ENCODE results near the gene PJA1.

The PJA1 gene

DNA sequence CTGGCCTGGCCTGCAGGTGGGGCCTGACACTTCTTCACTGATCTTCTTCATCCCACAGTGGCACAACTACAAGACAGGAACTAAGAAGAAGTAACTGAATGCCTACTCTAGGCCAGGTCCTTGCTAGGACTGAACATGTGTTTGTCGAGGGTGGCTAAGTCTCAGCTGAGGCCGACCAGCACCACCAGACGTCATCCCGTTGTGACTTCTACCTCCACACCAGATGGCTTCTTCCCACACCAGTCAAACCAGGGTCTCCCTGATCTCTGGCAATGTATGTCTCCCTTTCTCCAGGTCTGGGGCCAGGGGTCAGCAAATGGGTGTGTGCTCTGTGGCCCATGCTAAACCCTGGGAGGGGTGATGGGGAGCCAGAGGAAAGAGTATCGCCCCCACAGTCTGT lies 40.2 kb downstream of the PJA1 start:
- DNase-seq (ENCODE audit: low spot score) = no peak
- no peak for TF ChIP-seq CTCF (IDR thresholded peaks at IDR 0.05; ENCODE audit: extremely low read depth, missing control alignments)

- no peak for DNase-seq (ENCODE audit: low spot score)
- TF ChIP-seq CTCF (IDR thresholded peaks at IDR 0.05; ENCODE audit: extremely low read depth, missing control alignments) = no peak
These were observed 41.1 kb downstream of the PJA1 start for GRCh38 chrX:69124108-69124507.

DNA sequence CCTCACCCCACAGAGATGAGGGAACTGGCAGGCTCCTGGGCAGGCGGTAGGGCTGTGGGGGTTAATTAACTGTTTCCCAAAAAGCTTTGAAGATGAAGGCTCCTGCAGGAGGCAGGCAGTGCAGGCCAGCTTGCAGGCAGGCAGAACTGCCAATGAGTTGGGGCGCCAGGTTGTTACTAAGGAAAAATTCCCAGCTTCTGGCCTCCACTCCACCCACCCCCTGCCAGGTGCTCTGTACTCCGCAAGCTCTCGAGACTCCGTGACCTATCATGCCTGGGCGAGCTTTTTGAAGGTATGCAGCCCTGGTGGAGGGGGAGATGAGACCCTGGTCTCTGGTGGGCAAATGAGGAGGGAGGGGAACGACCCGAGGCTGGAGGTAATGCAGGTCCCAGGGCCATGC lies 41.8 kb downstream of the PJA1 start:
- TF ChIP-seq CTCF (IDR thresholded peaks at IDR 0.05; ENCODE audit: extremely low read depth, missing control alignments) = no peak
- no peak for DNase-seq (ENCODE audit: low spot score)

DNA sequence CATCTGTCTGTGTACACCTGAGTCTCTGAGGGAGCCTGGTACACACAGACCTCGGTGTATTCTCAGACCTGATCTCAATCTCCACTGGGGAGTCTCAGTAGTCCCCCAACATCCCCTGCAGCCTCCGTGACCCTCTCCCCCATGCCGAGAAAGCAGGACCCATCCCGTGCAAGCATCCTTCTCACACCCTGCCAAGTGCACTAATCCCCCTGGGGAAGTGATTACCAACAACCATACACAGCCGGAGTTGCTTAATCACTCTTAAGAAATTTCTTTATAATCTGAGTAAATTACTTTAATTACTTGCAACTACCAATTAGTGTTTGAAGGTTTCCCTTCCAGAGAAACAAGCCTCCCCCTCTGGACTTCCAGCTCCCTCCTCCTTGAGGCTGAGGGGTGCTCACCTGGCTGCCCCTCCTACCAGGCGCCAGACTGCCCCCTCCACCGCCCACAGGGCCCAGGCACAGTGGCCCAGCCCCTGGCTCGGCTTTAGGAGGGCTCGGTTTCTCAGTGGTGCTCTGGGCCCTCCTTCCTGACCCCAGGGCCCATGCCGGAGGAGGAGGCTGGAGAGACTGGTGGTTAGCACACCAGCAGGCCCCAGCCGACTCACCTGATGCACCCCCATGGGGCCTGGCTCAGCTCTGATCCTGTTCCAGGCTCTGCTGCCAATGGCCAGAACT lies 43.8 kb downstream of the PJA1 start:
- no peak for TF ChIP-seq CTCF (IDR thresholded peaks at IDR 0.05; ENCODE audit: extremely low read depth, missing control alignments)
- DNase-seq (ENCODE audit: low spot score) = no peak

- no peak for DNase-seq (ENCODE audit: low spot score)
- no peak for TF ChIP-seq CTCF (IDR thresholded peaks at IDR 0.05; ENCODE audit: extremely low read depth, missing control alignments)
These were observed 44.8 kb downstream of the PJA1 start for GRCh38 chrX:69120476-69120875.

GRCh38 chrX:69119122-69119521 lies 46.1 kb downstream of the PJA1 start:
- DNase-seq (ENCODE audit: low spot score) = no peak
- TF ChIP-seq CTCF (IDR thresholded peaks at IDR 0.05; ENCODE audit: extremely low read depth, missing control alignments) = no peak

DNA sequence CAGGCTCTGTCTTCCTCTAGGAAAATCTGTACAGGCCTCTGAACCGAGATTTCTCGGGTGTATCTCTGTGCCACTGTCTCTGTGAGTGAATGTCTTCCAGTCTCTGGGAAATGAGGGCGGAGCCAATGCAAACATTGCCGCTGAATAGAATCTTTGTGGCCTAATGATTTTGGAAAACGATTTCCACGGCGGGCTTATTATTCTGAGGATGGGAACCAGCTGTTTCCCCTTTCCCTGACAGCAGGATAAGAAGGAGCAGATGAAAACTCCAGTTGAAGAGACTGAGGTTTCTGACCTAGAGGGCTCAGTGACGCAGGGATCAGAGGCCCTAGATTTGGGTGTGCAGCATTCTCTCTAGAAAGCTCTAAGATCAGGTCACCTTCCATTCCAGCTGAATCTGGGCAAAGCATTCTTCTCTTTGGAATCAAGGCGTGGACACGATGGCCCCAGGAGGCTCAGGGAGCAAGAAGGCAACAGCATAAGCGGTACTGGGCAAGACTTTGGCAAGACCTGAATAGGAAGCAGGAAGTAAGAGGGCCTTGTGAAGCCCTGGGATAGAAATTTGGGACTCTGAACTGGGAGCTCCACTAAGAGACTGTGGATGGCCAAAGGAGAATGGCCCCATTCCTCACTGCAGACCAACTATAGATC lies 47.3 kb downstream of the PJA1 start:
- DNase-seq (ENCODE audit: low spot score) = no peak
- TF ChIP-seq CTCF (IDR thresholded peaks at IDR 0.05; ENCODE audit: extremely low read depth, missing control alignments) = no peak
